GM18499 (cell line): ENCODE measurements around the gene ABCA1.

Experiments used
- ATAC-seq: cut with Tn5 transposase; IDR thresholded peaks from one replicate; pipeline ENCODE4 v1.9.1; 2021; ENCODE audit warnings: moderate number of reproducible peaks; ENCODE audit not compliant: insufficient read depth, unreplicated experiment

Gene ABCA1

DNA sequence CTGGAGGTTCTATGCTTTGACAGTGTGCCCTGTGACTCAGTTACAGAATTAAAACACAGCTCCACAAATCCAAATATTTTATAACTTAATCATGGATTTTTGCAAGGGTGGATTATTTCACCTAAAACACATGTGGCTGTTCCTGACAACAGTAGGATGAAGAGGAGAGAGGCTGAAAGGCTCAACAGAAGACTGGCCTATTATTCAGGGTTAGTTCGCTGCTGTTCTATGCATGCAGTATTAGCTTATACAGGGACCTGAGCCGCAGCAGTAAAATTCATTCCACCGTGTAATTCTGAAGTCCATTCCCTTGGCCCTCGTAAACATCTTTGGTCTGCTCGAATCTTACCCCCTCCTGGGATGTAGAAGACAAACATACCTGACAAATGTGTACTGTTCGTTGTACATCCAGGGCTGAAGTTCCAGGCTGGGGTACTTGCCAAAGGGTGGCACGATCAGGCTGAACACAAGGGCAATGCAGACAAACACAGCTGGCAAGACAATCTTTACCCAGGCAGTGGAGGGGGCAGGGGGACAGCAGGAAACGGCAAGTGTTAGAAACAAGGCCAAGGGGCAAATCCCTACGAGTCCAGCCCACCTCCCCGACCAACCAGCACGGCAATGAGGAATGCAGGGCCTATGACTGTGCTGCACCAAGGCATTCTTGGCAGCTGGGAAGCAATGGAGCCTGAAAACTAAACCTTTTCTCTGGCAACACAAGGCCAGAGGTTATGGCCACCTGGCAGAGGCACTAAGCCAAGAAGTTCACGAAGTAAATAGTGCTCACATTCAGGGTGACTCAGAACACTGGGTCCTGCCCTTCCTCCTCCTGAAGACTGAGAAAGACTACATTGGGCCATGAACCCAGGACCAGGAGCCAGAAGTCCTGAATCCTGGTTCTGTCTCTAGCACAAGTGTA lies 117.3 kb downstream of the ABCA1 start:
- ATAC-seq, result no peak

DNA sequence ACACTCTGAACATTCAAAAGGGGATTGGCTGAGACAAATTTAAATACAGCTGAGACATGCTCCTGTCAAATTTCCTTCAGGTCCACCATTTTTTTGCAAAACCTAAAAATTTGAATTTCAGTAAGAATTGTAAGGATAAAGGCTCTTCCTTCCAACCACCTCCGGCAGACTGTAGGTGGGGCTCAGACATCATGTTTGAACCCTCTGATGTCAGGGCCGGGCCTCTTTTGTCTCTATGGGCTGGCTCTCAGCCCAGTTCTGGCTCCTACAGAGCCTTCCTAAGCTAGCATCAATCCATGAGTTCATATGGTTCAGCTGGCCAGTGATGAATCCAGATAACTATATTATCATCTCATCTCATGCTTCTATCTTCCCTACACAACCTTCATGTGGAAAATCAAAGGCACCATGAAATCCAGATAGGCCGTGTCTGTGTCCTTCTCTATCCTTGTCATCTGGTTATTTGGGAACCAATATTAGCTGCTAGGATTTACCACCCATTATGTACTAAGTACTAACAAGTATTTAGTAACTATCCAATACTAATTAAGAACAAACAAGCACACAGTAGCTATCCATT lies 119.8 kb downstream of the ABCA1 start:
- ATAC-seq, result no peak

DNA sequence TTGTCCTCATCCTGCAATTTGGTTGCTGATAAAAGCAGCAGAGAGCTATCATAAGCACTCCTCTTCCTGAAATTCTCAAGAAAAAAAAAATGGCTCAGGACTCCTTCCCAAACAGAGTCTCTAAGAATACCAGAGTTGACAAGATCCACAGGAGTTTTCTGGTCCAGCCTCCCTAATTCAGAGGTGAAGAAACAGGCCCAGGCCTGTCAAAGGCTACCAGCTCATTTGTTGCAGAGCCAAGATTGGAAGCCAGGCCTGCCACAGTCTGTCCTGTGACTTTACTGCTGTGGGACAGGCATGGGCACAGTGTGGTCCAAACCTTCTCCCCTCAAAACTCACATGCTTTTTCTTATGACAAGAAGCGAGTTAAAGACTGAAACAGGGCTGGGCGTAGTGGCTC lies 122.5 kb downstream of the ABCA1 start:
- ATAC-seq, result no peak

DNA sequence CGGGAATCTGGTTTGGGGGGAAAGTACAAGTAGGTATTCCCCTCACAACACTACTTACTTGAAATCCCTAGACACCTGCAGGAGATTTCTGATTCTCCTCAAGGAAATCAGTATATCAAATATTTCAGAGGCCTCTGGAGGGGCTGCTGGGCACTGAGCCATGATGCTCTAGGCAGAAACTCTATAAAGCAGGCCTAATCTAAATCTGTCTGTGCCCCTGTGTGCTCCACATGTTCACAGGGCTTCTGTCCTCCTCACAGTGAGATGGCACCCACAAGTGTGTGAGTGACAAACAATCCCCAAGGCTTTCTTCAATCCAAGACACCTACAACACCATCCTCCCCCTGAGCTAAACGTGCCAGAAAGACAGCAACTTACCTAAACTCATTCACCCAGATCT lies 125.0 kb downstream of the ABCA1 start:
- no peak for ATAC-seq

DNA sequence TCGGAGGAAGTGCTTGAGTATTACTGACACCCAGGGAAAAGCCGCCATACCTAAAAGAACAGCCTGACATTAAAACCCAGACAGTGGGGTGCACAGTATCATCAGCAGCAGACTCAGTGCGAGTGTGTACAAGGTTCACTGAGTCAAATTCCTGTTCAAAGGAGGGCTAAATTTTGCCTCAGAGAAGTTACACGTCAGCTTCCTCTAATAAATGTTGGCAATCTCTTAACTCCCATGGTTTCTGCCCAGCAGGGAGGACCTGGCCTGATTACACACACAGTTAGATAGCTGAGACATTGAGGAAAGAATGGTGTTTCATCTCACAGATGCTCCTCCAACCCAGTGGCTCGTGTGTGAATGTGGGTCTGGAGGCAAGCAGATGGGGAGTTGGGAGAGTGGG lies 125.8 kb downstream of the ABCA1 start:
- no peak for ATAC-seq

DNA sequence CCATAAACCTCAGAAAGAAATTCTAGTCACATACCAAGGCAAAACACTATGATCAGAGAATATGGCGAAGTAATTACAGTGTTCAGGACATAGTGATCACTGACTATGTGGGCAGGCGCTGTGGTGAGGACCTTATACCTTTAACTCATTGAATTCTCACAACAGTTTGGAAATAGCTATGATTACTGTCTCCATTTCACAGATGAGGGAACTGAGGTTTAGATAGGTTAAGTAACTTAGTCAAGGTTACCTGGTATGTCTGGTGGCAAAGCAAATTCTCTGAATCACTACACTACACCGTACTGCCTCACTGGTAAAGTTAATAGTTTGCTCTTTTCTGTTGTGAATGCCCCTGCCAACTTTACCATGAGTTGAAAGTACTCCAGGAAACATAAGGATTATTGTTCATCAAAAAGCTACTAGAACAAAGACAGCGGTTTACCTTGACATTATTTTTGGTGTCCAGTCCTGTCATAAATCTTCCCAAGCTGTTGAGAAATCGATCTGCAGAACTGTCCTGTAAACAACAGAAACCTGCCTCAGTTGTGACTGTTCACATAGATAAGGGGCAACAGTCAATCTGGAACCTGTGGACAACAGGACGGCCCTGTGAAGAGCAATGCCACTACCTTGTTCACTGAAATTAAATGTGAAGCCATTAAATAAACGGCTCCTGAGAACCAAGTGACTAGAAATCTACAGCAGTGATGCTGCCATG lies 127.7 kb downstream of the ABCA1 start:
- ATAC-seq, result no peak

DNA sequence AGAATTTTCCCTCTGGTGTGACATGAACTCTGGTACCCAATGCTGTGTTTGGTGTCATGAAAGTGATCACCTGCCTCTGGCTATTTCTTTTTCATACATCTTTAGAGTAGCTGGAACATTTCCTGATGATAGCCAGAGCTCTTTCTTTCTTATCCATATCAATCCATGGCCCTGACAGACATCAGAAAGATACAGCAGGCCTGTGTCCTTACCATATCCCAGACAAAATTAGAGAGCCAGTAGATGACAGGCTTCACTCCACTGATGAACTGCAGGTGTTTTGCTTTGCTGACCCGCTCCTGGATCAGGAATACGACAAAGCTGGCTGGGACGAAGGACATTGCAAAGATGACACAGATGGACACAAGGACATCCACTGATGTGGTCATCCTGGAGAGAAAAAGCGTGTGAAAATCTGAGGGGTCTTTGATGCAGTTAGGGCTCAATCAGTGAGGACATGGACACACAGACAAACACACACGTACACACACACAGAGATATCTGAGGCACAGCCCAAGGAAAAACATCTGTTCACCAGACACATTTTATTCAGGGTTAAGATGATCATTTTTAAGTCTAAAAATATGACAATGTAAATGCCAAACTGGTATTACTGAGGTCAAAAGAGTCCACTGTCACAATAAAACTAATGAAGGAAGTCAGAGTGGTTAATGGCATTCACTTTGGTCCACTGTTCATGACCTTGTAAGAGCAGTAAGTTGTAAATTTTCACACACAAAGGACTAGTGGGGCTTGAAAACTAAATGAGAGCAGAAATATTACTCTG lies 129.6 kb downstream of the ABCA1 start:
- ATAC-seq, result no peak

DNA sequence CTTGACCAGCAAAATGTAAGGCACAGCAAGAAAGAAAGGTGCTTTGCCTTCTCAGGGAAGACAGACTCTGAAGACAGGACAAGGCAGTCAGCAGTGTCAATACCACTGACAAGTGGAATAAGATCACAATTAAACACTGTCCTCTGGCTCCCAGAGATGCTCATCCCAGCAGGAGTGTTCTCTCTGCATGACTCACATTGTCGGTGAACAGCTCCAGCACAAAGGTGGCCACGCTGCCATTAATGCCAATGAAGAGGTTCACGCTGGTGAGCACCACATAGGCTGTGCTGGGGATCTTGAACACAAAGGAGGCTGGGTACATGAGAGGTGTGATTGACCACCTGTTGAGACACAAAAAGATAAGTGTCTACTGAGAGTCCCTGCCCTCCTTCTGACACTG lies 132.1 kb downstream of the ABCA1 start:
- no peak for ATAC-seq

DNA sequence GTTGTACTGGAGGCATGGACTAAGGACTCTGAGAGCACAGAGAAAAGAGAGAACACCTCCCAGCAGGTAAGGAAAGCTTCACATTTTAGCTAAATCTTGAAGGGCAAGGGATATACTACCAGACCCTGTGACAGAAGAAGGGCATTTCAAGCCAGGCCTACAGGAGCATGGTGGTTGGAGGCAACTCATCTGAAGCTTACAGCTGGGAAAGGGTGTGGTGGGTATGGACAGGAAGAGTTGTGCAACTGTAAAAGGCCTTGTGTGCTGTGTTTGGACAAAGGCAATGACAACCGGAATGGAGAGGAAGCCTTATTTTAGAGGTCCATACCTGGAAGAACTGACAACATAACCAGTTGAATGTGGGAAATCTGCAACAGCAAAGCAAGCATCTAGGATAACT lies 132.9 kb downstream of the ABCA1 start:
- no peak for ATAC-seq

DNA sequence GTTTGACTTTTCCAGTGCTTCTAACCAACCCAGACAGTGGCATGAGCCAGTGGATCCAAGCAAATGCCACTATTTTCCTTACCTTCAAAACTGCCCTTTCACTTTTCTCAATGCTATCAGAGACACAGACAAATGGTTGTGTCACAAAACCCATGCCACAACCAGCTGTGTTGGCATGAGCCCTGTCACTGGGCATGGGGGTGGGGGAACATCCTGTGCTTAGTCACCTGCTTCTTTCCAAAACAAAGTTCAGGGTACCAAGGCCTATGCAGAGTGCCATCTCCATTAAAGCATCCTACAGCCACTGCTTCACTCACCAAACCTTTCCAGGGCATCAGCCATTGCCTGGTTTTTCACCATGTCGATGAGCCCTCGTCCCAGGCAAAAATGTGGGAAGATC lies 133.9 kb downstream of the ABCA1 start:
- no peak for ATAC-seq

DNA sequence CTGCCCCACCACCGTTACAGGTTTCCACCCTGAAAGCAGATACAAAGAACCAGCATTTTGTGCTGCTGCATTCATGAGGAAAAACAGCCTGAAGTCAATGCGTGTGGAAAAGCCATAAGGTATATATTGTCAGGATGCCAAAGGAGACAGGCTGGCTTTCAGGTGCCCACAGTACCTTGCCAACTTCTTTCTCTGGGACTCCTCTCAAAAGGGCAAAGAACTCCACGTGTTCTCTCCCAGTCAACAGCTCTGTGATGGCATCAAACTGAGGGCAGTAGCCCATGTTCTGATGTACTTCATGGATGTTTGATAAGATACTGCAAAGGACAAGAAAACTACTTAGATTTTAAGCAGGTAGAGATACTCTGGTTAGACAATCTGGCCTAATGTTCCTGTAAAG lies 139.7 kb downstream of the ABCA1 start:
- ATAC-seq, result no peak

DNA sequence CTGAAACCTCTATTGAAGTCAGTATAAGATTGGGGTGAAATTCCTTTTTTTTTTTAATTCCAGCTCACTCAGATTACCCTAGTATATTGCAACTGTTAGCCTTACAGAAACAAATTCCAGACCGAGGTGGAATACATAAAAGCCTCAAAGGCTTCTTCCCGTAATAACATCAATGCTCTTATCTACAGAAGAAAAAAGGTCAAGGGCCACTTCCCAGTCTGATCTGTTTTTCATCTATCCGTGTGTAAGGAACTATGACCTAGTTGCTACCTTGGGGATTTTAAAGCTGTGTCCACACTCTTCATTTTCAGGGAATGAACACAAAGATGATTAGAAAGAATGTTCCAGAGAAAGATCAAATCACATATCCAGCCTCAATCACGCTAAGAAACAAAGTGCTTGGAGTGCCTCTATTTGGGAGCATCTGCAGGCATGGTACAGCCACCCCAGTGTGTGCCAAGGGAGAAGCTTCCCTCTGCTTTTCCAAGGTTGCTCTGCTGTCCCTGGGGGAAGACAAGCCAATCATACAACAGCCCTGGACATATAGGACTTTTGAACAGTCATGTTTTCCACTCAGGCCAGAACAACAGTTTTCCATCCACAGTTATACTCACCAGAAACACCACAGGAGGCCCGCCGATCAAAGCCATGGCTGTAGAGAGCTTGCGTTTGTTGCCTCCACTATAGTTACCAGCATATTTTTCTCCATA lies 140.5 kb downstream of the ABCA1 start:
- ATAC-seq, result no peak

DNA sequence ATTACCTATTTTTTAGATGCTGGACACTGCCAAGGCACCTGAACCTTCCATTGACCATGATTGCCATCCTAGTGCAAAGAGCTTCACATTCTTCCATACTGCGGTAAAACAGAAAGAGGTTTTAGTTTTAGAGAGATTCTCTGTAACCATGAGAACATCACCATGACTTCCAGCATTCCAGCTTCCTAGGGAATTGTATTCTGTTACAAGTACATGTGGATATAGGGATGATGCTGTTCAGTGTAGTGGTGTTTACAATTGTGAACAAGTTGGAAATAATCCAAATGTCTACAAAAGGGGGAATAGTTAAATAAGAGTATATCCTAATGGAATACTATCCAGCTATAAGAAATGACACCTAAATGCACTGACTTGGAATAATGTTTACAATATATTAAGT lies 141.7 kb downstream of the ABCA1 start:
- no peak for ATAC-seq

DNA sequence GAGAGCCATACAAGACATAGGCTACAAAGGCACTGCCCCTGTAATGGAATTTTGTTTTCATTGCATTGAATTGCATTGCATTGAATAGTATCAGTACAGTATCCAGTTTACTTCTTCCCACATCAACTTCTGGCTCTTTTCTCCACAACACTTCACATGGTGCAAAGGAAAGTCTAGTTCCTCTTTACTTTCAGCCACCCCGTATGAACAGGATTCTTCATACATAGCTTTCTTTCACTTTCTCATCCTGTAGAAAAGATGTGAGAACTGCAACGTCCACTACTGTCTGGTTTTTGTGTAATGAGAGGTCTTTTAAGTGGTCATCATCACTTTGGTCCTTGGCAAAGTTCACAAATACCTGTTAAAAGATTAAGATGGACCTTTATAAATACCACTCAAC lies 143.9 kb downstream of the ABCA1 start:
- ATAC-seq, result peak; percentile 64

DNA sequence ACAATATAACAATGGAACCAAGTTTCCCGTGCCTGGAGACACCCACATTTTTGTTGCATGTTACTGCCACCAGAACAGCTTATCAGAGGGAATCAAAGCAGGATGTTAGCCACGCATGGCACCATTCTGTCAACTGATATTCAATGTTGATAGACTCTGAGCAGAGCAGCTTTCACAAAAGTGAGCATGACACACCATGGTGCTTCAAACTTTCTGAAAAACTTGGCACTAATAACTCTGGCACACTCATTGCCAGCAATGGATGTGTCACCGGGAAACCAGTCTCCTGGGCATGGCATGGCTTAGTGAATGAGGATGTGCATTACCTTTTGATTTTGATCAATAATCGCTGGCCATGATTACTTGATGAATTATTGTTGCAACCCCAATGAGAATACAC lies 144.4 kb downstream of the ABCA1 start:
- ATAC-seq, result no peak

DNA sequence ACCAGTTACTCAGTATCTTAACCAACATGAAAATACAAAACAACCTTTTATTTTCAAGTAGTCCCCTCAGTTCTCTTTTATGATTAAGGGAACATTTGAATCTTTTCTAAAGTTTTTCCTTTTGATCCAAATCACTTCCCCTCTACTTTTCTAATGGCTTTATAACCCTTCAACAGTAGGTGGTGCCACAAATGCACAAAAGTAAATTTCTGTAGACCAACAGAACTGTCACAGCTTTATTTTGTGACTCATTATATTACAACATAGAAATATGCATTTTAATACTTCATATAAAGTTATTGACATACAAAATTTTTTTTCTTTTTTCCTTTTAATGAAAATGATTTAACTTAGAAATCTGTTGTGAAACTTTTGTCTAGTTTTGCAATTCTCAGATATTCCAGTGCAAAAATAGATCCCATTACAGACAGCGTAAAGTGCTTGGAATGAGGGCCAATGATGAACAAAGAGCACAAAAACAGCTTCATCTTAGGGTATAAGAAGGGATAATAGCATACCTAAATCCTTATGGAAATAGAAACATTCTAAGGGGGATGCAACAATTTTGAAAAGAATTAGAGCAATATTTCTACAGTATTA lies 147.1 kb downstream of the ABCA1 start:
- no peak for ATAC-seq

DNA sequence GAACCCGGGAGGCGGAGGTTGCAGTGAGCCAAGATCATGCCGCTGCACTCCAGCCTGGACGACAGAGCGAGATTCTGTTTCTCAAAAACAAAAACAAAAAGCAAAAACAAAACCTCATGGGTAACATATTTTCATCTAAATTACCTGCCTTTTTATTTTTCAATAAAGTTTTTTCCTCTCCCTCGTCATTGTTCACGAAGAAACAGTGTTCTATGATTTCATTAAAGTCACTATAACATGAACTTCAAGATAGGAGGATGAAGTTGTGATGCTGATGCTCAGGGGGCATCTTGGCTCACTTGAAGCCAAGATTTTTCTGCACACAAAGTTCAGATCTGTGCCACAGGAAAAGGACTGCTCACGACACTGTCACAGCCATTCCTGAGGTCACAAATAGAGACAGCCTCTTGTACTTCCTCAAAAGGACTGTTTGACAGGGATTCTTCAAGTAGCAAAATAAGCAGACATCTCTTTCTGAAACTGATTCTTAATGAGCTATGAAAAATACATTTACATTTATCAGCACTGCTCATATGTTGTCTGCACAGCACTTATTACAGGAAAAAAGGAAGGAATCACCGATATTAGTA lies 147.9 kb downstream of the ABCA1 start:
- ATAC-seq, result no peak

DNA sequence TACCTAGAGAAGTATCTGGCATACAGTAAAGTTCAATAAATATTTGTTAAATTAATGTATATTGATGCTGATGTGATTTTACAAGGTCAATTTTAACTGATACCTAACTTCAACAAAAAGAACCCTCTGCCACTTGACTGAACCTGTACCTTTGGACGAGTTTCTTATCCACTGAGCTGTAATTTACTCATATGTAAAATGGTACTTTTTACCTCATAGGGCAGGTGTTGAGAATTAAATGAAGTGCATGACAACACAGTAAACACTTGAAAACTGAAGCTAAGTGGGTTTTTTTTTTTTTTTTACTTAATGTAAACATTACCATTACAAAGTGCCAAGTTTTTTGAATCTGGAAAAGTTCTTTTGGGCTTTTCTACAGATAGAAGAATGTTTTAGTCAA lies 148.6 kb downstream of the ABCA1 start:
- ATAC-seq, result no peak

DNA sequence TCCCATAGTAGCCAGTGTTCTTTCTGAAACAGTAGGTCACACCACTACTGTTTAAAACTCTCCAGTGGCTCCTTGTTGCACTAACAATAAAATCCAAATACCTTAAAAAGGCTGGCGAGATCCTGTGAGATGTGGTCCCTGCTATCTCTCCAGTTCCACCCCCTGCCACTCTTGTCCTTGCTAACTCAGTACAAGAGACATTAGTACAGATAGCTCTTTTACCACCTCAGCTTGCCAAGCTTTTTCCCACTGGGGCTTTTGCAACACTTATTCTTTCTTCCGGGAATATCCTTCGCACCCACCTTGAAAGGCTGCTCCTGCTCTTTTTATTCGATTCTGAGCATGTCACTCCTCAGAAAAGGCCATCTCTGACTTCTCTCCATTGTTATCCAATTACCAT lies 149.2 kb downstream of the ABCA1 start:
- no peak for ATAC-seq
